Right ventricle myocardium inferior (tissue), 1 donor: ENCODE data around the gene CARD11. TPM values are rescaled to one million over a fixed set of nuclear protein-coding genes. Genes with fewer than 3 reads are reported as not detected.

Experiments
- ATAC-seq: fragments of 200-7000 bp; cut with Tn5 transposase; one replicate; pipeline ENCODE4 v1.9.1; 2020; ENCODE audit warnings: mild to moderate bottlenecking, moderate library complexity
- DNase-seq: peaks from one replicate; pipeline ENCODE4 v3.0.0; 2021; ENCODE audit errors: missing footprints
- intact Hi-C: fragments of 100-400 bp; cut with DNase I; formaldehyde crosslinking; loops from one replicate; pipeline ENCODE4 v1.11.0; 2022
- total RNA-seq: library from RNA; stranded (reverse); fragmentation: NEBNext Ultra II Directional; extraction: Animal tissue kit (Norgen Biotek cat#: 25700); gene quantifications from one replicate; pipeline ENCODE4 v1.2.1, GENCODE V29; 2021
- donor health status: DM: no; HTN: yes; CAD: no; lungs with severe emphysema.

Gene CARD11
- total RNA-seq, 1 donor from 2014 or later: 0.41 TPM

DNA sequence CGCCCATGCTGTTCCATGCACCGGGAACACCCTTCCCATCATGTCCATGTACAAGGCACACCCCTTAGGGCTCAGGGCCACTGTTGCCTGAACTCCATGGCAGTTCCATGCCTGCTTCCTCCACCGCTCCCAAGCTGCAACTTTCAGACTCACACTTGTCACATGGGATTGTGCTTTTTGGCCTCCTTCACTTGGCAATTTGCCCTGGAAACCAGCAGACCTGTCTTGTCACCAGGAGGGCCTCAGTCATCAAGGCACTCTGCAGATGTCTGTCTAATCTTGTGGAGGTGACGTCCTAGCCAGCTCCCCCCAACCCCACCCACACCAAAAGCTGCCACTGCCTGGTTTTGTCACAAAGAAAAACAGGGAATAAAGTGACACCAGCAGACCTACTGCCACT is 47.5 kb downstream of the CARD11 start:
- ATAC-seq (no peak), DNase-seq (no peak)
- intact Hi-C loops: no loop called here

DNA sequence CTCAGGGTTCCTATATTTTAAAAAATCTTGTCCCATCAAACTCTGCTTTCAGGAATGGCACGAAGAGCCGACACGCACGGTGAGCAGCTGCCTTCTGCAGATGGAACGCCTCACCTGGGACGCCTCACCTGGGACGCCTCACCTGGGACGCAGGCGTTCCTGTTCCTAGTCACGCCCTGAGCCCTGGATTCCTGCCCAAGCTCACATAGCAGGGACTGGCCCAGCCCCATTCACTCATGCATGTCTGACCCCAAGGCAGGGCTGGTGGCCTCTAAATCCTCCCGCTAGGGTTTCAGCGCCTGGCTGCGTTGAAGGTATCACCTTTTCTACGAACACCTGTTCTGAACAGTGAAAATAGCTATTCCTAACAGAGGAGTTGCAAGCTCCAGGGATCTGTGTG is 49.8 kb downstream of the CARD11 start:
- DNase-seq (no peak), ATAC-seq (no peak)
- intact Hi-C loops: no loop called here

- intact Hi-C loops: no loop called here
- no peak for DNase-seq
- no peak for ATAC-seq
These were observed 50.3 kb downstream of the CARD11 start for GRCh38 chr7:2993396-2993795.

GRCh38 chr7:2990949-2991470 is 52.7 kb downstream of the CARD11 start:
- no peak for ATAC-seq
- DNase-seq: no peak
- intact Hi-C loops: no loop called here

DNA sequence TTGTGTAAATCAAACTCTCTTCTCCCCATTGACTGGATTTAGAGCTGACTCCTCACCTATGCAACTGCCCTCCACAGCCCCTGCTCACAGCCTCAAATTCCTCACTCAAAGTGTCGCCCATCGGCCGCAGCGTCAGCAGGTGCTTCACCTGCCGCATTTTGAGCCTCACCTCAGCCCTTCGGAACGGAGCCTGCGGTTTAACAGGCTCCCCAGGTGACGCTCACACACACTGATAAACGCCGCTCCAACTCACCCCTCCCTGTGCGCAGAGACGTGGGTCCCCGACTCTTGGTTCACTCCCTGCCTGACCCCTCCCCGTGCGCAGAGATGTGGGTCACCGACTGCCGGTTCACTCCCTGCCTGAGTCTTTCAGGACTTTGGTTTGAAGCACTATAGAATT is 57.1 kb downstream of the CARD11 start:
- intact Hi-C loops: no loop called here
- DNase-seq (no peak), ATAC-seq (no peak)

DNA sequence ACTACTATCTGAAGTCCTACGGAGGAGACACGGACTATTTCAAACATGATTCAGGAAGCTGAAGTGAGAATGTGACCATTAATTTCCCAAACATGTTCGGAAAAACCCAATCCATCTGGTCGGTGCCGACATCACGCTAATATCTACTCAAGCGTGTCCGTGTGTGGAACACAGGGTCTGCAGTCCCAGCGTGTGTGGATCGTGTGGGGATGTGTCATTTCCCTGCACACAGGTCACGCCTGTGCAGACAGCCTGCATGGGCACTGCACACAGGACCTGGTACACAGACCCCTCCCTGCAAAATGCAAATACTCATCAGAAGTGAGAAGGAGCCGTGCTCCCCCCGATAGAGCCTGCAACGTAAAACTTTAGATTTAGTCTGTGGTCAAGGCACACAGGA is 57.8 kb downstream of the CARD11 start:
- ATAC-seq: no peak
- intact Hi-C loops: no loop called here
- no peak for DNase-seq

GRCh38 chr7:2984091-2984490 is 59.6 kb downstream of the CARD11 start:
- intact Hi-C loops: no loop called here
- ATAC-seq (no peak), DNase-seq (no peak)

DNA sequence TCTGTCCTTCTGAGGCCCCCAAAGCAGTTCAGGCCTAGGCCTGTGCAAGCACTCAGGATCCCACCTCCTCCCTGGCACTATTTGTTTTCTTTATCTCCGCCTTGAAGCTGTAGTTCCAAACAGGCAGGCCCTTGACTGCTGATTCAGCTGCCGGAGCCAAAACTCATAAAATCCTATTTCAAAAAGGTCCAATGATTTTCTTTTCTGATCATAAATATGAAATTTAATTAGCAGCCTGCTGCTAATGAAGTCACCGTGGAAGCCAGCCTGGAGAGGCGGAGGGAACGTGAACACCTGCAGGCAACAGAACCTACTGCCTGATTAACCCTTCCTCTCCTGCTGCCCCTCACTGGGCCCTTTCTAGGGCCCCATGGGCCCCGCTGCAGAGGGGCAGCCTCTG is 60.1 kb downstream of the CARD11 start:
- intact Hi-C loops: no loop called here
- no peak for ATAC-seq

GRCh38 chr7:2982831-2983230 is 60.8 kb downstream of the CARD11 start:
- ATAC-seq: no peak
- DNase-seq: no peak
- intact Hi-C loops: no loop called here

More for the DNA sequence above, 60.1 kb downstream of the CARD11 start:
- no peak for DNase-seq

GRCh38 chr7:2982401-2982800 is 61.3 kb downstream of the CARD11 start:
- no peak for ATAC-seq
- DNase-seq: no peak
- intact Hi-C loops: no loop called here

DNA sequence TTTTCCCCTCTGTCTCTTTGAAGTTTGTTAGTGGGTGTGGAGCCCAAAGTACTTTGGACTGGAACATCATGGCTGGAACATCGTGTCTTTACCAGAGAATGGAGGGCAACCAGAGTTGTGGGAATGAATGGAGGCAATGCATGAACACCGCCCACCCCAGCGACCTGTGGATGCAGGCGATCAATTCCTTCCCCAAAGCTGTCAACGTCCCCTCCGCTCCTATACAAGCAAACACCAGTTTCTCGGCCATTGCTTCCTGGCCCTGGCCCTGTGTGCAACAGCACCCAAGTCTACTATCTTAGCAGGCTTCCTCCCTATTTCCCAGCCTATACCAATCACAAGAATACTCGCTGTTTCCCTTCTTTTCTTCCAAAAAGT is 62.6 kb downstream of the CARD11 start:
- ATAC-seq: no peak

GRCh38 chr7:2980401-2981102 is 63.1 kb downstream of the CARD11 start:
- ATAC-seq: no peak
- no peak for DNase-seq
- intact Hi-C loops: no loop called here

More for the DNA sequence above, 62.6 kb downstream of the CARD11 start:
- intact Hi-C loops: no loop called here
- no peak for DNase-seq

GRCh38 chr7:2979951-2980350 is 63.7 kb downstream of the CARD11 start:
- intact Hi-C loops: no loop called here
- no peak for ATAC-seq
- DNase-seq: no peak

DNA sequence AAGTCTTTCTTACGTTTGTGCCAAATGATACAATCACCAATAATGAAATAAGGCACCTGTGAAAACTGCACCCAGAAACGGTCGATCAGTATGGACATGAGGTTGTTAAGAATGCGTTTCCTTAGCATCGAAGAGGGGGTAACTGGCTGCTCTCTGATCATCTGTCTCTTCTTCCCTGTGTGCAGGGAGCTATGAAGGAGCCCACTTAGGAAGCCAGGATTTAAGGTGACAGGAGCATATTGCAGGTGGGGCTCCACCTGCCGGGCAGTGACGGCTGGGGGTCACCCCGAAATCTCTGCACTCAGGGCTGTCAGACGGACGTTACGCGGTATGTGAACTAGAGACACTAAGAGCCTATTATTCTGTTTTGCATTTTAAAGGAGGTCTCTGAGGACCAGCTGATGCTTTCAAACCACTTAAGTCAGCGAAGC is 64.5 kb downstream of the CARD11 start:
- ATAC-seq (no peak), DNase-seq (no peak)
- intact Hi-C loops: no loop called here

DNA sequence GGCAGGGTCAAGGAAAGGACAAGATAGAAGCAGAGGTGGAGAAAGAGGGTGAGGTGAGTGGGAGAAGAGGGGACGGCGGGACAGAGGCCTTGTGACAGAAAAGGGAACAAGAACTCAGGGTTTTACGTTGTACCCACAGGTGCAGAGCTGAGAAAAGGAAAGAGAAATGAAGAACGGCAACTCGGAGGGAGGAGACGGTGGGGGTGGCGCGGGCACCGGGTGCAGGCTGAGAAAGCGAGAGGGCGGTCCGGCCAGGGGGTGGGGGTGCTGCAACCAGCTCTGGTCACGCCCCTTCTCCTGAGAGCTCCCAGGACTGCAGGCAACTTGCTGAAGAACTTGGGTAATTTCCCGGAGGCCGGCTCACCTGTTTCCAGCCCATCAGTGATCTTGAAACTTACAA is 65.3 kb downstream of the CARD11 start:
- intact Hi-C loops: no loop called here
- ATAC-seq: no peak
- DNase-seq: no peak

- intact Hi-C loops: no loop called here
- DNase-seq (no peak), ATAC-seq (no peak)
These were observed 67.8 kb downstream of the CARD11 start for GRCh38 chr7:2975821-2976371.

- DNase-seq: no peak
- intact Hi-C loops: no loop called here
- no peak for ATAC-seq
These were observed 69.4 kb downstream of the CARD11 start for GRCh38 chr7:2974093-2974819.

GRCh38 chr7:2972835-2973161 is 70.9 kb downstream of the CARD11 start:
- no peak for DNase-seq
- intact Hi-C loops: no loop called here
- no peak for ATAC-seq

DNA sequence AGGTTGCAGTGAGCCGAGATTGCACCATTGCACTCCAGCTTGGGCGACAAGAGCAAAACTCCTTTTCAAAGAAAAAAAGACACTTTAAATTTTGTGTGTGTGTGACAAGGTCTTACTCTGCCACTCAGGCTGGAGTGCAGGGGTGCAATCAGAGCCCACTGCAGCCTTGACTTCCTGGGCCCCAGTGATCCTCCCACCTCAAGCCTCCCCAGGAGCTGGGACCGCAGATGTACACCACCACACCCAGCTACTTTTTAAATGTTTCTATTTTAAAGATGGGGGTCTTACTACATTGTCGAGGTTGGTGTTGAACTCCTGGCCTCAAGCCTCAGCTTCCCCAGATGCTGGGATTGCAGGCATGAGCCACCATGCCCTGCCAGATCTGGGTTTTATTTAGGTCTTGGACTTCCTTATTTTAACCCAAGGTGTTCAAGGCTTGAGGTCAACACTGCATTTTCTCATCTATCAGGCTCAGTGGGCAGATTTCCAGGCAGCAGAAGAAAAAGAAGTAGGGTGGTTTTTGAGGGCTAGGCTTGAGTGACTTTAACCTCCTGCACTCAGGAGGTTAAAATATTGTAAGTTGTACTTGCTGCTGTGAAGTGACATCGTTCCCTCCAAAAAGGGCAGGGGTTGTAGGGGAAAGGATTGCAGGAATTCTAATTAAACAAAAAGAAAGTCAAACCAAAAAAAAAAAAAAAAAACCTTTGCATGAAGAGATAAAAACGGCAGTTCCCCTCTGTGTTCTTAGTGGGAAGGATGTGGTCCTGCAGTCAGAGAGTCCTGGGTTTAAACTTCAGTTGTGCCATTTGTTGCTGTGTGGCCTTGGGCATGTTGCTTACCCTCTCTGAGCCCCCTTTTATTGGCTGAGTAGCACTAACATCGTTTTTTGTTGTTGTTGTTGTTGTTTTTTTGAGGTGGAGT is 71.5 kb downstream of the CARD11 start:
- ATAC-seq (no peak), DNase-seq (no peak)
- intact Hi-C loops: no loop called here
